Embryonic facial prominence (tissue), 1 donor: Measurements from ENCODE around the gene GIMAP6.
"Not testable (repeated sequence)": the region's sequence is repeated elsewhere in the genome, so short reads cannot be mapped to it uniquely, and the experiment has no call there.

Experiments used
- DNase-seq: peaks from one replicate; pipeline ENCODE4 v3.0.0-alpha.2; 2016; ENCODE audit errors: extremely low spot score

The GIMAP6 gene

GRCh38 chr7:150645259-150646020 is 13.3 kb upstream of the GIMAP6 start:
- DNase-seq, result no peak

GRCh38 chr7:150642926-150643325 is 10.7 kb upstream of the GIMAP6 start:
- no peak for DNase-seq

- no peak for DNase-seq
These were observed 9.7 kb upstream of the GIMAP6 start for GRCh38 chr7:150641854-150642253.

DNA sequence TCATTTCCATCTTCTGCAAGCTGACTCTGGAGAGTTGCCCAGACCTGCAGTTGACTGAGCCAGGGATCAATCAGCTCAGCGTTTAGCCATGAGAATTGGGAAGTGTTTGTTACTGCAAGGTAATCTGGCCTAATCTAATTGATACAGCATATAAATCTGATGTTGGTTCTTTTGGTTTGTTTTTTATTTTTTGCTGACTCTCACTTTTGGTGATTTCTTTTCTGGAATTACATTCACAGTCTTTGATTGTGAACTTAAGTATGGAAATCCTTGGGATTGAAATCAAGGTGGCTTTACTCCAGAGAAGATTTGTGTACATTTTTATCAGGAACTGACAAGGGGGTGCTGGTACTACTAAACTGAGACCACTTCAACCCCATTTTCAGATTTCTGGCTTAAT is 1.7 kb upstream of the GIMAP6 start:
- no peak for DNase-seq

- no peak for DNase-seq
These were observed 930 bp downstream of the GIMAP6 start for GRCh38 chr7:150631084-150631826.

DNA sequence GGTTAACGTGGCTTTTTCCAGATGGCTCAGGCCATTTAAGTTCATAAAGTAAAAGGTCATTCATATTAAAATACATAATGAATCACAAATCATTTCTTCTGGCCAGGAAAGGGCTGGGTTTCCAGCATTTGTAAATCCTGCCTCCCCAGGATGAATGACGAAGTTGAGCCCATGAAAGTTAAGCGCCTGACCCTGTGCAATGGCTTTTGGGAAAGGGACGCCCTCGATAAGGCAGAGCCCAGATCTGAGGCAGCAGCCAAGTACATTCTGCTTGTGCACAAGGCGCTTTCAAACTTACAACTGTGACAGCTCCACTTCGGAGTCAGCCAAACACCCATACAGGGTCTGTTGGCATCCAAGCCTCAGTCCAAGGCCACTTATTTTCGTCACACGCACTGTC is 2.8 kb downstream of the GIMAP6 start:
- no peak for DNase-seq

DNA sequence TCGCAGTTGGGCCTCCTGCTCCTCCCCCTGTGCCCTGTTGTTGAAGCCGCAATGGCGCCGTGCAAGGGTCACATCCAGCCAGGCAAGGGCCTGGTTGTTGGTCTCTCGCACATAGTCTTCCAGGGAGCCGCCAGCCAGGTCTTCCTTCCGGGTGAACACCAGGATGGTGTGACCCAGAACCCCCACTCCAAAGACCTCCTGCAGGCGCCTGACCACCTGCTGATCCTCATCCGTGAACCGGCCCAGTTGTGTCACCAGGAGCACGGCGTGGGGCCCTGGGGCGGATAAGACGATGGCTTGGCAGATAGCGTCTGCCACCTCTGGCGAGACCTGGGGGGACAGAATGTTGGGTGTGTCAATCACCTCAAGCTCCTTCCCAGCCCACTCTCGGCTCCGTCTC is 4.2 kb downstream of the GIMAP6 start:
- no peak for DNase-seq

DNA sequence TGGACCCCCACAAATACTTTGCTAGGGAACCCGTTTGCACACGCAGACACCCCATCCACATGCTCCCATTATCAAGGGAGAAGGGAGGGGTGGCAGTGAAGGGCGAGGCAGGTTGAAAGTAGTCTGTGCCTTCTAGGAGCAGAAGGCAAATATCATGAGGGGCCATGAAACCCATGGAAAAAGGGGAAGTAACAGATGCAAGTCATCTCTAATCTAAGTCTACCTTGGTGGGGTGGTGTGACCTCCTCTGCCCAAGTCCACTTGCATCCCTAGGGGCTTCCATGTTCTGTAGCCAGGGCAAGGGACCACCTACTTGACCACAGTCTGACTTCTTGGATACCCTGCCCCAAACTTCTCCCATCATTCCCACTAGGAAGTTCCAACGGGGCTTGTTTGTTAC is 5.5 kb downstream of the GIMAP6 start:
- DNase-seq, result no peak

GRCh38 chr7:150621376-150621775 is 10.8 kb downstream of the GIMAP6 start:
- DNase-seq, result no peak

DNA sequence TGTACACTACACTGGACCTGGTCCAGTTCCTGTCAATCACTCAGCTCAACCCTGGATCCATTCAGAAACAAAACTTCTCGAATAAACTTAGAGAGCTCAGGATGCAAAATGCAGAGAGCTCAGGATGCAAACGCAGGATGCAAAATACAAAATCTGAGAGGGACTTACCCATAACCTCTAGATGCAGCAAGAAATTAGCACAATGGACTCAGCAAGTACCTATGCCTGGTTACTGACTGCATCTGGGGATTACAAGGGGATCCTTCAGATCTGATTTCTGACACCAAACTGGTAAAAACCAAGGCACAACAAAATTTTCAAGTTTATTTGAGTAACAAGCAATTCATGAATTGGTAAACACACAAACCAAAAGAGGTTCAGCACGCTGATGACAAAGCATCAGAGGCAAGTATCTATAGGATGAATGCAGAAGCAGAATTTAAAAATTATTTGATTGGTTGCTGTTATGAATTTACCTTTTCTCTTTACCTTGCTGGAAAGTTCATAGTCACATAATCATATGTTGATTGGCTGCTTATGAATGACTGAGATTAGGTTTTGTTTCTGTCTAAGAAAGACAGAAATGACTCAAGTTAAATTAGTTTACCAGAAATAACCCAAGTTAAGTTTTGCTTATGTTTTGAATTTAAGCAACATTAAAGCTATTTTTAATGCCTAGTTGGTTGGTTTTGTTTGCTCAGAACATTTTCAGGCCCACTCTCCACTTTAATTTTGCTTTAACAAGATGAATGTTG is 11.4 kb downstream of the GIMAP6 start:
- no peak for DNase-seq

- DNase-seq, result no peak
These were observed 12.1 kb downstream of the GIMAP6 start for GRCh38 chr7:150620061-150620460.

GRCh38 chr7:150615221-150615755 is 16.9 kb downstream of the GIMAP6 start:
- DNase-seq, result not testable (repeated sequence)

DNA sequence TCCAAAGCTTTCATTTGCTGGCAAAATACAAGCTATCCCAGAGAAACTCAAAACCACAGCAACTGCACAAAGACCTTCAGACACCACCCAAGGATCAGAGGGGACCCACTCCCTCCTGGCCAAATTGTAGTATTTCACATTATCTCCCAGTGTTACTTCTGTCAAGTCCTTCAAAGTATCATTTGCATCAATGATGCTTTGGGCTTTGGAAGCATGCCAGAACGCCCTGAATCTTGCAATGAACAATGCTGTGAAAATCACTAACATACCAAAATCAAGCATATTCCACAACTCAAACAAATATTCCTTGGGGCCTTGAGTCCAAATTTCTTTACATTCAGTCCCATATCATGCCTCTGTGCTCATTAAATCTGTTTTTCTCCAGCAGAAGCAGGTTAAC is 17.8 kb downstream of the GIMAP6 start:
- not testable (repeated sequence) for DNase-seq

- DNase-seq, result no peak
These were observed 18.3 kb downstream of the GIMAP6 start for GRCh38 chr7:150613880-150614279.

GRCh38 chr7:150612925-150613324 is 19.3 kb downstream of the GIMAP6 start:
- DNase-seq, result no peak

GRCh38 chr7:150610233-150610632 is 22.0 kb downstream of the GIMAP6 start:
- DNase-seq, result no peak

DNA sequence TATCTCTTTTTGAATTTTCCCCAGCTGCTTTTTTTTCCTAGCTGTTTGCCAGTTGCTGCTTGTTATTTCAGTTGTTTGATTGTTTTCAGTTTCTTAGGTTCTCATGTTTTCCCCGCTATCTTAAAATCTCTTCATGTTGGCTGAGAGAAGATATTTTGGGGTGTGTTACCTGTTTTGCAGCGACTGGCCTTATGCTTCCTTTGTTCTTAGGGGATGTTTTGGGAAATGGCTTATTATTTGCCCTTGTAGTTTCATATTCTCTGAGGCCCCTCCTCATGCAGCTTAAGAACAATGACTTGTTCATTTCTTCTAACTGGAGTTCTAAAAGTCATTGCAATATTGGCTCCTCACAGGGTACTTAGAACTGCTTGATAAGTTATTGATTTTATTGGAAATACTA is 28.6 kb downstream of the GIMAP6 start:
- not testable (repeated sequence) for DNase-seq

DNA sequence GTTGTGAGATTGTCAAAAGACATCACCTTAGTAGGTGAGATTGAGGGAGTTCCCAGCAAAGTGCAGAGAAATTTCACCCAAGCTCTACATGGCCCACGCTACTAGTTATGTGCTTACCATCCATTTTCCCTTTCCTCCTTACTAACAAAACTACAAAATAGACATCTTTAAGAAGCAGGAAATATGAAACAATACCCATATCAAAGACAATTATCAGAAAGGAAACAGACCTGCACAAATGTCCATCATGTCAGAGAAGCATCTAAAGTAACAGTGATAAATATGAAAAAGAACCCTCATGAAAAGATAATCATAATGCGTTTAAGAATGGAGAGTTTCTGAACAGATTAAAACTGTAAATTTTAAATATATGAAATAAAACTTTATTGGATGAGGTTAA is 36.8 kb downstream of the GIMAP6 start:
- DNase-seq, result no peak

- no peak for DNase-seq
These were observed 37.4 kb downstream of the GIMAP6 start for GRCh38 chr7:150594805-150595204.

- DNase-seq, result no peak
These were observed 44.6 kb downstream of the GIMAP6 start for GRCh38 chr7:150587551-150587950.

DNA sequence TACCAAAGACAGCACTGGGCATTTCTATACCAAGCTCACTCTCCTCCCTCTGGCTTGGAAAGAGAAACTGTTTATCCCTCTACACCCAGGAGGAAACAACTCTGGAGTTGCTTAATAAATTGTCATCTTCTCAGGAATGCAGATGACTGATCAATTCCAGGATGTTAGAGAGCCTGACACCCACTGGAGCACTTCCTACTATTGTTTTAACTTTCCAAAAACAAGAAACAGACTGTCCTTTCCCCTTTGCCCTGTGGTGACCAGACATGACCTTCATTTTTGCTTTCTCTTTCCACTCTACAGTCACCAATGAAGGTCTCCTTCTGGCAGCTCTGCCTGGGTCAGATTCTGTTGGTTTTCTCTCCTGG is 45.4 kb downstream of the GIMAP6 start:
- DNase-seq, result no peak

GRCh38 chr7:150586068-150586784 is 46.0 kb downstream of the GIMAP6 start:
- DNase-seq, result no peak
